DND-41 (cell line): ENCODE results near the gene POMGNT1.

Experiments
- CTCF ChIP-seq: IDR thresholded peaks from 2 replicates; pipeline ENCODE4 v1.5.1; 2012; ENCODE audit warnings: borderline replicate concordance, low read length, moderate library complexity, mild to moderate bottlenecking; ENCODE audit not compliant: poor library complexity, severe bottlenecking; ENCODE audit errors: extremely low read depth
- EZH2 ChIP-seq: IDR thresholded peaks from 3 replicates; pipeline ENCODE4 v1.6.1; 2012; ENCODE audit warnings: borderline replicate concordance, low read depth, mild to moderate bottlenecking, moderate library complexity, low read length, inconsistent platforms; ENCODE audit not compliant: severe bottlenecking

DNA sequence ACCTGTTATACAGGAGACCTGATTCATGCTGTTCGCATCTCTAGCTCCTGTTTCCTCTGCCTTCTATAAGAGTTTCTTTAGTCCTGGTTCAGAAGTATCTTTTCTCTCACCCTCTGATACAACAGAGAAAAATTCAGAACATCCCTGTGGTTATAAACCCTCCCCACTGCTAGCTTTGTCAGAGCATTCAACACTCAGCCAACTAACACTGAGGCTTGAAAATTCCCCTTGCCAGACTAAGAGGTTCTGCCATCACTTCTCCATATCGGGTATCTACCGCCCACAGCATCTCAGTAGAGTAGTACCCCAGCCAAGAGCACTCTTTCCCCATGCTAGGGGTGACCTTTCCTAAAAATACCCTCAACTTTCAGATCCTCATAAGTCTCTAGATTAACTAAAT lies 46.2 kb downstream of the POMGNT1 start:
- TF ChIP-seq CTCF = no peak
- TF ChIP-seq EZH2 = no peak
